ENCODE data around the gene MAPK8.

GRCh38 chr10:48285710-48286109, 20.8 kb upstream of the MAPK8 start:
- TF ChIP-seq LEF1 (IDR thresholded peaks at IDR 0.05; ENCODE audit: borderline replicate concordance) (no peak), ARNT (IDR thresholded peaks at IDR 0.05) (no peak), ELF4 (IDR thresholded peaks at IDR 0.05) (no peak), FOXA1 (IDR thresholded peaks at IDR 0.05) (no peak), BHLHE40 (IDR thresholded peaks at IDR 0.05; ENCODE audit: borderline replicate concordance) (no peak), SP1 (IDR thresholded peaks at IDR 0.05) (no peak)
- TF ChIP-seq, protein P1, sequence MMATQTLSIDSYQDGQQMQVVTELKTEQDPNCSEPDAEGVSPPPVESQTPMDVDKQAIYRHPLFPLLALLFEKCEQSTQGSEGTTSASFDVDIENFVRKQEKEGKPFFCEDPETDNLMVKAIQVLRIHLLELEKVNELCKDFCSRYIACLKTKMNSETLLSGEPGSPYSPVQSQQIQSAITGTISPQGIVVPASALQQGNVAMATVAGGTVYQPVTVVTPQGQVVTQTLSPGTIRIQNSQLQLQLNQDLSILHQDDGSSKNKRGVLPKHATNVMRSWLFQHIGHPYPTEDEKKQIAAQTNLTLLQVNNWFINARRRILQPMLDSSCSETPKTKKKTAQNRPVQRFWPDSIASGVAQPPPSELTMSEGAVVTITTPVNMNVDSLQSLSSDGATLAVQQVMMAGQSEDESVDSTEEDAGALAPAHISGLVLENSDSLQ (IDR thresholded peaks at IDR 0.05) = no peak
